D721Med (cell line): ENCODE measurements around the gene LRRC28.

ENCODE experiments used
- DNase-seq: peaks from one replicate; pipeline ENCODE4 v3.0.0; 2011; ENCODE audit warnings: low spot score; ENCODE audit not compliant: insufficient read length
- FAIRE-seq: peaks from 2 replicates; lab custom pipeline; 2011; peaks lifted over from hg19 to GRCh38; lab: Jason Lieb, UNC
- CTCF ChIP-seq: IDR thresholded peaks from 2 replicates; pipeline ENCODE4 v1.5.1; 2012; ENCODE audit warnings: mild to moderate bottlenecking, control low read depth; ENCODE audit not compliant: insufficient read depth; ENCODE audit errors: missing control alignments

Gene LRRC28

GRCh38 chr15:99430881-99431401, 179.7 kb downstream of the LRRC28 start:
- FAIRE-seq, result no peak
- DNase-seq, result no peak
- TF ChIP-seq CTCF, result no peak

GRCh38 chr15:99431661-99432091, 180.4 kb downstream of the LRRC28 start:
- TF ChIP-seq CTCF, result no peak
- DNase-seq (no peak), FAIRE-seq (no peak)

DNA sequence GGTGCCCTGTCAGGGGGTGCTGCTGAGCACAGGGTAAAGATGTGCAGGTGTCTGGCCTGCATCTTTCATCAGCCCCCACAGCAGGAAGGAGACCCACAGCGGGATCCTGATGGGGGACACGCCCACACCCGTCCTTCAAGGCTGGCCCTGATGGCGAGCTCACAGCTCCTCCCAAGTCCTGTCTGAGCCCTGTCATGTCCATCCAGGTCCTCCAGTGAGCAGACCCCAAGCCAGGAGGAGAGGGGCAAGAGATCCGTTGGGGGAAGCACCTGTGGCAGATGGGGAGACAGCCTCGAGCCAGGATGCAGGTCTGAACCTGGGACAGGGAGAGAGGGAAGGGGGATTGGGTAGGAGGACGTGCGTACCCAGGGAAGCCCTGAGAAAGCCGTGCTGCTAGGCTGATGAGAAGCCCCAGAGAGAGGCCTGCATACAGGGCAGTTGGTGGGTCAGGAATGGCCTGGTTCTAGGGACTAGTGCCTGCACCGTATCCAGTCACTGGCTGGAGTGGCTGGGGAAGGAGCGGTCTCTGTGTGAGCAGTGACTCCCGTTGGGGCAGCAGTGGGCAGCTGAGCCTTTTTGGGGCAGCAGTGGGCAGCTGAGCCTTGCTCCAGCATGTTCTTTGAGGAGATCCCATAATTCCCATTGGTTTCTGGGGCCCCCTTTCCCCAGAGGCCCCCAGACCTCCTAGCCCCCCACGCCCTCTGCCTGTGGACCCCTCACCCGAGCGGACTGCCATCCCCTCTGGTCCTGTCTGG, 181.2 kb downstream of the LRRC28 start:
- no peak for FAIRE-seq
- no peak for TF ChIP-seq CTCF
- DNase-seq, result no peak

DNA sequence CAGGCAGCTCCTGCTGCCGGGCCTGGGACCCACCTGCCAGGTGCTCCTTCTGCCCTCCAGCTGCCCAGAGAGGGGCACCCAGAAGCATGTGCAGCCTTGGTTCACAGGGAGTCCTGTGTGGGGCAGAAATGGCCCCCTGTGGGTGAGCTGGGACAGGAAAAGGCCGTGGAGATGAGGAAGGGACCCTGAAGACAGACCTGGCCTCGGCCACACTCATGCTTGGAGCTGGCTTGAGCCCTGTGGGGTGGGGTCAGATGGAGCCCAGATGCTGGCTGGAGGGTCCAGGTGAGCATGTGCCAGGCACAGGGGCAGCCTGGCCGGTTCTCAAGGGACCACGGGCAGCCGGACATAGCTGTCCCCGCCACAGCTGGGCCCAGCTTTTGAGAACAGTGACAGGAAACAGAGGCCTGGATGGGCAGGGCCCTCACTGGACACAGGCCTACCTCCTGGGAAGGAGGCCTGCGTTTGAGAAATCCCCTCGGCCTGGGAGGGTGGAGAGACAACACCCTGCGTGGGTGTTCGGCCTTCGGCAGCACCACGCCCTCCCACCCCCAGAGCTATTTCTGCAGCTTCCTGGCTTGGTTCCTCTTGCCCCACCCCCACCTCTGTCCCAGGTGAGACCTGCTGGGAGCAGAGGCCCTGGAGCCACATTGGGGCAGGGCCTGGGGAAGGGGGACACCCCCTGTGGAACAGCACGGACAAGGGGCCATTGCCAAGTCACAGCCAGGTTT, 181.9 kb downstream of the LRRC28 start:
- DNase-seq (no peak), FAIRE-seq (no peak)
- no peak for TF ChIP-seq CTCF

DNA sequence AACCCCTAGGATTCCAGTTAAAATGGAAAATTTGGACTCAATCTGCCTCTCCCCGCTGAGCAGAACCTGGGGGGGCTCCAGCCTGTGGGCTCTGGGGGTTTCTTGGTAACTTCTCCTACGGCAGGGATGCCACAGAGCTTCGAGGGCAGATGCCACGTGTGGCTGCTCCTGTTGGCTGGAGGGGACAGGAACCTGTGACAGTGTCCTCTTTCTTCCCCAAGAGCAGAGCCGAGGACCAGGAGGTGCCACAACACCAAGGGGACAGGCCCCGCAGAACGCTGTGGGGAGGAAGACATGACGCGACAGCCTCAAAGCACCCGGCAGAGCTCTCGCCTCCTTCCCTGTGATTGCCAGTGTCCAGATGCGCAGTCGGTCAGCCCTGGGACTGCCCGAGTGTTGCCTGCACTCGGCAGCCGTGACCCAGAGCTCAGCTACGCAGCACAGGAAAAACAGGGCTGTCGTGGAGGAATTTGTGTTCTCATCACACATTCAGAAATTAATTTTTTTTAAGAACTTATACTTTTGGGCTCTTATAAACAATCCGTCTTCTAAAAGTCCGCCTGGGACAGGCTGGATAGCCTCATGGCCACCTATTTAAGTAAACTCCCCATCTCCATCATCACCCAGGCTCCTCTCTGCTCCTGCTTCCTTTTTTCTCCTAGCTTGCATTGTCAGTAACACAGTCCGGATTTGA, 182.6 kb downstream of the LRRC28 start:
- DNase-seq (no peak), FAIRE-seq (no peak)
- TF ChIP-seq CTCF, result no peak

DNA sequence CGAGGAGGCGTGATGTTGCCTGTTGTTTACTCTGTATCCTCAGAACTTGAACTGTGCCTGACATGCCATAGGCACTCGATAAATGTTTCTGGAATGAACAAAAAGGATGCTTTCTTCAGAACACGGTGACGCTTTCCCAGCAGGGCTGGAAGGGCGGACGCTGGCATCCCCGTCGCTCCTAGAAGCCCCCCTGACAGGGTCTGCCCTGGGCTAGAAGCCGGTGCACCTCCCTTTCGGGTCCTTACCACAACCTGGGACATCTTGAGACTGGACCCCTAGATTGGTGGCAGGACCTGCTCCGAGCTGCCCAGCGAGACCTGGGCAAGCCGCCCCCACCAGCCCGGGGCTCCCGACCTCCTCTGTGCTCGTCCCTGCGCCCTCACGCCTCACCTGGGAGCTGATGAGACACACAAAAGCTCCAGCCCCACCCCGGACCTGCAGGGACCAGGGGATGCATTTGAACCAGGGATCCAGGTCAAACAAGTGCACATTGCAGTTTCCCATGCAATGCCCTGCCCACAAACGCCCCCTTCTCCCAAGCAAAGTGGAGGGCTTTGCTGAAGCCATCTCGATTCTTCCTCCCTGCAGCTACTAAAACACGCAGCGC, 183.3 kb downstream of the LRRC28 start:
- FAIRE-seq, result no peak
- TF ChIP-seq CTCF, result no peak
- no peak for DNase-seq
